ENCODE data around the gene SHOX.

The SHOX gene

DNA sequence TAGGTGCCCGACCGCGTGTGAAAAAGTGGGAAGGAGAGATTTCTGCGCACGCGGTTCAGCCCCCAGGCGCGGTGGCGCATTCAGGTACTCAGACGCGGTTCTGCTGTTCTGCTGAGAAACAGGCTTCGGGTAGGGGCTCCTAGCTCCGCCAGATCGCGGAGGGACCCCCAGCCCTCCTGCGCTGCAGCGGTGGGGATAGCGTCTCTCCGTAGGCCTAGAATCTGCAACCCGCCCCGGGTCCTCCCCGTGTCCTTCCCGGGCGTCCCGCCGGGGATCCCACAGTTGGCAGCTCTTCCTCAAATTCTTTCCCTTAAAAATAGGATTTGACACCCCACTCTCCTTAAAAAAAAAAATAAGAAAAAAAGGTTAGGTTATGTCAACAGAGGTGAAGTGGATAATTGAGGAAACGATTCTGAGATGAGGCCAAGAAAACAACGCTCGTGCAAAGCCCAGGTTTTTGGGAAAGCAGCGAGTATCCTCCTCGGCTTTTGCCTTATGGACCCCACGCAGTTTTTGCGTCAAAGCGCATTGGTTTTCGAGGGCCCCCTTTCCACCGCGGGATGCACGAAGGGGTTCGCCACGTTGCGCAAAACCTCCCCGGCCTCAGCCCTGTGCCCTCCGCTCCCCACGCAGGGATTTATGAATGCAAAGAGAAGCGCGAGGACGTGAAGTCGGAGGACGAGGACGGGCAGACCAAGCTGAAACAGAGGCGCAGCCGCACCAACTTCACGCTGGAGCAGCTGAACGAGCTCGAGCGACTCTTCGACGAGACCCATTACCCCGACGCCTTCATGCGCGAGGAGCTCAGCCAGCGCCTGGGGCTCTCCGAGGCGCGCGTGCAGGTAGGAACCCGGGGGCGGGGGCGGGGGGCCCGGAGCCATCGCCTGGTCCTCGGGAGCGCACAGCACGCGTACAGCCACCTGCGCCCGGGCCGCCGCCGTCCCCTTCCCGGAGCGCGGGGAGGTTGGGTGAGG, 3.7 kb downstream of the SHOX start:
- intact Hi-C loops (cut with DNase I), result no loop called here

DNA sequence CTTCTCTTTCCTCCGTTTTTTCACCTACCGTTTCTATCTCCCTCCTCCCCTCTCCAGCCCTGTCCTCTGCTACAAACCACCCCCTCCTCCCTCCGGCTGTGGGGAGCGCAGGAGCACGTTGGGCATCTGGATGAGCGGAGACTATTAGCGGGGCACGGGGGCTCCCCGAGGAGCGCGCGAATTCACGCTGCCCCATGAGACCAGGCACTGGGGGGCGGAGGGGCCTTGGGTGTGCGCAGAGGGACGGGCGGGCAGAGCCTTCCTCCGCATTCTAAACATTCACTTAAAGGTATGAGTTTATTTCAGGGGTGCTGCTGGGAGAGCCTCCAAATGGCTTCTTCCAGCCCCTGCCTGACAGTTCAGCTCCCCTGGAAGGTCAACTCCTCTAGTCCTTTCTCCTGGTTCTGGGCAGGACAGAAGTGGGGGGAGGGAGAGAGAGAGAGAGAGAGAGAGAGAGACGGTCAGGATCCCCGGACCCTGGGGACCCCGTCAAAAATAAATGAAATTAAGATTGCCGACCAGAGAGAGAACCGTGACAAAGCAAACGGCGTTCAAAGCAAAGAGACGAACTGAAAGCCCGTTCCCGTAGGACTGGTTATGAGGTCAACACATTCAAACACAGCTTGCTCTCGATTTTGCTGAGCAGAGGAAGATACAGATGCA, 5.0 kb downstream of the SHOX start:
- intact Hi-C loops (cut with DNase I), result no loop called here
- peak in 4 of 42 donors; percentile 13 to 29 (median 17) for DNase-seq

More for the DNA sequence above, 3.7 kb downstream of the SHOX start:
- peak in 4 of 42 donors; percentile 10 to 30 (median 20) for DNase-seq

DNA sequence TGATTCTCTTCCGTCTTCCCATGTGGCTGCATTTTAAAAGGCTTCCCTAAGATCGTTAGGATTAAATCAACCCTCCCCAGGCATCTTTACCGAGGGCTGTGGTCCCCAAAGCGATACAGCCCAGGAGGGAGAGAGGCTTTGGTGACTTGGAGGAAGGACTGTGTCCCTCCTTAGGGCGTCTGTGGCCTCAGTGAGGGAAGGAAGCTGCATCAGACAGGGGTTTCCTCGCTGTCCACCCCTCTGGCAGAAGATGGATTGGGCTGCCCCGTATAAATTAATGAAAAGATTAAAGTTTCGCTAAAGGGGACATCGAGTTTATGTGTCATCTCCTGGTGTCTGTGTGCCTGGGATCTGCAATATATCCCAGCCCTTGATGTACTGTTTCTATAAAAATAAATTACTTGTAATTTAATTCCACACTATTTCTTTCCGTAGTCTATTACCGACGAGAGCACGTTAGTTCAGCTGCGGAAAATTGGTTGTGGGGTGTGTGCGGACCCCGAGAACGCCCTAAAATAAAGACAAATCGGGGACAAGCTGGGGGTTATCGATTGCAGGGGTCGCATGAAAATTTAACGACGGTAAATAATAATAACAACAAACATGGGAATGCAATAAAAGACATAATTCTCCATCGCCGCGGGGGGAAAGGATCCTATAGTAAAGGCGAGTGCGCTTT, 6.5 kb downstream of the SHOX start:
- intact Hi-C loops (cut with DNase I), result no loop called here
- peak in 2 of 42 donors; percentile 16 to 21 for DNase-seq

DNA sequence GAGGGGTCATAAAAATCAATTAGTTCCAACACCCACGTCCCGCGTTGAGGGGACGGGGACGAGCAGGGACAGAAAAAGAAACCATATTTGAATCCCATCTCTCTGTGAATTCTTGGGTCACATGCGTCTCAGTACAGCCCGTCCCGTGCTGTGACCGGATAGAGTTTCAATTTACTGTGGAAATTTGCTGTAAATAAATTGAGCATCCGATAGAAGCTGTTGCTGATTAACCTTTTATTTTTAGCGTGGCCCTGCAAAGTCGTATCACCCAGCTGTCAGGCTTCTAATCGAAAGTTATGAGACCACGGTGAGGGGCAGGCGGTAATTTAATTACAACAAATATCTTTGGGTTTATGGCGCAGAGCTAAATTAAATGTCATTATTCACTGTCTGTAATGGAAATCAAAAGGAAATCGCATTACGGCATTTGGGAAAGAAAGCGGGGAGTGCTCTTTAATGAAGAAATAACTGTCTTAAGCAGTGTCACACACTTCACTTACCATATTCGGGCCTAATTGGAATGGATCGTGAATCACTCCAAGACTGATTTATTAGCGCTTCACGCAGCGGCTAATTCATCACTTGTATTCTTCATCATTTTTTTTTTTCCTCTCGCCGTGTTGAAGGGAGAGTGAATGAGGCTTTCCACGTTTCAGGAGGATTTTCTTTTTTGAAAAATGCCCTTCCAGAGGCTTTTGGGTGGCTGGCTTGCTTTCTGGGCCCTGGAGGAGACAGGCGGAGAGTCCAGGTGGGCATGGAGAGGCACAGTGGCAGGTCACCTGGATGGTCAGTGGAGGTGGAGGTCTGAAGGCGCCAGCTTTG, 7.3 kb downstream of the SHOX start:
- intact Hi-C loops (cut with DNase I), result no loop called here
- peak in 2 of 42 donors; percentile 16 to 22 for DNase-seq

DNA sequence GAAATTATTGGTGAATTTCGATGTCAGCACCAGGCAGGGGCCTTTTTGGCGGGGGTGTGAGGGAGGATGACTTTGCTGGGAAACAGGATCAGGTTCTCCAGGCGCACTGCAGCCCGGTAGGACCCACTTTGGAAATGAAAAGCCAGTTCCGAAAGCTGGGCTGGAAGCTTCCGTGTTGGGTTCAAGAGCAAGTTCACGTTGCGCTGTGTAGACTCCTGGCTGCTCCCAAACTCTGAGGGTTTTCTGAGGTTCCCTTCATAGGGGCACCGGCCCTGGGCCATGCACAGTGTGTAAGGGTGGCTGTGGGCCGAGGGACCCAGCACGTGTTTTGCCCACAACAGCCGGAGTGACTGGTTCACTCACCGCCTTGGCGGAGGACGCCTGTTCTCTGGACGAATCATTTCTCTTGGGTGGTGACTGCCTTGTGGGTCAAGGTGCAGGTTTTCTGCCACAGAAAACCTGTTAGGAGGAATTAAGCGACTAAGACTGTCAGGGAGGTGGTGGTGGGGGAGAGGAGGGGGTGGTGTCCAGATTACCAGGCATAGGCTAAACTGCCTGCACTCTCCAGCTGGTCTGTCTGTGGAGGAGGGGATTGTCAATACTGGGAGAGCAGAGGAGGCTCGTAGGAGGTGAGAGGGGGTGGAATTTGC, 8.0 kb downstream of the SHOX start:
- peak in 3 of 42 donors; percentile 10 to 23 (median 14) for DNase-seq
- intact Hi-C loops (cut with DNase I), result no loop called here

DNA sequence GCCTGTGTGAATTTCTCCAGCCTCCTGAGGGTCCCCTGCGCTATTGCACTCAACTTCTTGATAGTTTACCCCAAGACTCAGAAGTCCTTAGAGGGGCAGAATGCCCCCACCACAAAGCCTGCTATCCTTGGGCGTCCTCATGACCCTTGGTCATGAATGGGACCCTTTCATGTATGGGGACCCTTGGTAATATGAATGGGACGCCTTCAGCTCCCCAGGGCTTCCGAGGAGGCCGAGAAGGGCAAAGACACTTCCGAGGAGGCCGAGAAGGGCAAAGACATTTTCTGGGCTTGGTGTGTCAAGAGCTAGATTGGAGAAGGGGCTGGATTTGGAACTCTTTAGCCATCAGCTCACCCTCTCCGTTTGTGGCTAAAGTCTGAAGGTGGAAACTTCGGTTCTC, 8.6 kb downstream of the SHOX start:
- intact Hi-C loops (cut with DNase I), result no loop called here
- peak in 1 of 42 donors; percentile 3 for DNase-seq

DNA sequence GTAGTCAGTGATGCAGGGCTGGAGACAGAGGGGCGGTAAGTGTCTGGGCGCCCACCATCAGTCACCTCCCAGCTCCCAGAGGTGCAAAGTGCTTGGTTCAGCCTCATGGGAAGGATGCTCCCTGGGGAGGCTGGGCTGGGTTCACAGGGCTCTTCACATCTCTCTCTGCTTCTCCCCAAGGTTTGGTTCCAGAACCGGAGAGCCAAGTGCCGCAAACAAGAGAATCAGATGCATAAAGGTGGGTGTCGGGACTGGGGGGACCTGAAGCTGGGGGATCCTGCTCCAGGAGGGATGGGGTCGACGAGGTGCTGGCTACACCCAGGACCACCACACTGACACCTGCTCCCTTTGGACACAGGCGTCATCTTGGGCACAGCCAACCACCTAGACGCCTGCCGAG, 10.1 kb downstream of the SHOX start:
- peak in 5 of 42 donors; percentile 2 to 31 (median 23) for DNase-seq
- intact Hi-C loops (cut with DNase I), result no loop called here

DNA sequence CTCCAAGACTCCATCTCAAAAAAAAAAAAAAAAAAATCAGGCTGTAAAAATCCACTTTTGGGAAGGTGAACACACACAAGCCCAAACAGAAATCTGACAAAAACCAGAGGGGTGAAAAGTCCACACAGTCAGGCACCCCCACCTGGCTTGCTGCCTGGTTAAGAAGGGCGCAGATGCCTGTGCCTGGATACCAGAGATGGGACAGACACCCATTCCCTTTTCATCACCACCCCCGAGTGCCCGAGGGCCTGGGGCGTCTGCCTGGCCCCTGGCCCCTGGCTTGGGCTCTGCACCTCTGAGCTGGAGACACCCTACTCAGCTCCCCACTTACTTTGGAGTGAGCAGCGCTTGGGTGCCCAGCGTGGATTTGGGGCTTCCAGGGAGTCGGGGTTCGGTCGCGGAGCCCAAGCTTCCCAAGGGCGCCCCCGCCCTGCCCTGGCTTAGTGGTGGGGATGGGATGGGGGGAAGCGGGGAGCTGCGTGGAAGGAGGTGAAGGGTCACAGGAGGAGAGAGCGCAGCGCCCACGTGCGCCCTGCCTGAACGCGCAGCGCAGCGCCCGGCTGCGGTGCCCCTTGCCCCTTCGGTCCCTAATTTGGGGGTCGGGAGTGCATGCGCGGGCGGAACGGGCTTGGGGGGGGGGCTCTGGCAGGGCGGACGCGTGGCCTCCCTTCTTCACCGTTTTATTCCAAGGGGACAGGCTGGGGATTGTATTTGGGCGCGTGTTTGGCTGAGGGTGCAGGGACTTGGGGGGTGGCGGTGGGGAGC, 11.3 kb downstream of the SHOX start:
- intact Hi-C loops (cut with DNase I), result no loop called here

DNA sequence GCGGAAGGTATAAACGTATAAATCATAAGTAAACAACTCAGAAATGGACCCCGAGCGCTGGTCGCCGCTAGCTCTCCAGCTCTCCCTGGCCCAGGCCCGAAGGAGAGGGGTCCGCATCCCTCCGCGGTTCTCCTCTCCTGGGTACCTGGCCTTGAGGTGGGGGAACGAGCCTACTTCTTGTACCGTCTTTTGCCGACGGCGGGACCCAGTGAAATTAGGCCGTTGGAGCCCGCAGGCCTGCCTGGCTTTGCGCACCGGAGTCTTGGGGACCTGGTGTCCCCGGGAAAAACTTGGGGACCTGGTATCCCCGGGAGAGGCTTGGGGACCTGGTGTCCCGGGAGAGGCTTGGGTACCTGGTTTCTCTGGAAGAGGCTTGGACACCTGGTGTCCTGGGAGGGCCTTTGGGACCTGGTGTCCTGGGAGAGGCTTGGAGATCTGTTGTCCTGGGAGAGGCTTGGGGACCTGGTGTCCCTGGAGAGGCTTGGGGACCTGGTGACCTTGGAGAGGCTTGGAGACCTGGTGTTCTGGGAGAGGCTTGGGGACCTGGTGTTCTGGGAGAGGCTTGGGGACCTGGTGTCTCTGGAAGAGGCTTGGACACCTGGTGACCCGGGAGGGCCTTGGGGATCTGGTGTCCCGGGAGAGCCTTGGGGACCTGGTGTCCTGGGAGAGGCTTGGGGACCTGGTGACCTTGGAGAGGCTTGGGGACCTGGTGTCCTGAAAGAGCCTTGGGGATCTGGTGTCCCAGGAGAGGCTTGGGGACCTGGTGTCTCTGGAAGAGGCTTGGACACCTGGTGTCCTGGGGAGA, 12.0 kb downstream of the SHOX start:
- intact Hi-C loops (cut with DNase I), result no loop called here
- DNase-seq, result peak in 5 of 42 donors; percentile 4 to 32 (median 19)

More for the DNA sequence above, 11.3 kb downstream of the SHOX start:
- DNase-seq, result peak in 4 of 42 donors; percentile 4 to 34 (median 22)

DNA sequence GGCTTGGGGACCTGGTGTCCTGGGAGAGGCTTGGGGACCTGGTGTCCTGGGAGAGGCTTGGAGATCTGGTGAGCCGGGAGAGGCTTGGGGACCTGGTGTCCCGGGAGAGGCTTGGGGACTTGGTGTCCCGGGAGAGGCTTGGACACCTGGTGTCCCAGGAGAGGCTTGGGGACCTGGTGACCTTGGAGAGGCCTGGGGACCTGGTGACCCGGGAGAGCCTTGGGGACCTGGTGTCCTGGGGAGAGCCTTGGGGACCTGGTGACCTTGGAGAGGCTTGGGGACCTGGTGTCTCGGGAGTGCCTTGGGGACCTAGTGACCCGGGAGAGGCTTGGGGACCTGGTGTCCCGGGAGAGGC, 12.6 kb downstream of the SHOX start:
- intact Hi-C loops (cut with DNase I), result no loop called here

DNA sequence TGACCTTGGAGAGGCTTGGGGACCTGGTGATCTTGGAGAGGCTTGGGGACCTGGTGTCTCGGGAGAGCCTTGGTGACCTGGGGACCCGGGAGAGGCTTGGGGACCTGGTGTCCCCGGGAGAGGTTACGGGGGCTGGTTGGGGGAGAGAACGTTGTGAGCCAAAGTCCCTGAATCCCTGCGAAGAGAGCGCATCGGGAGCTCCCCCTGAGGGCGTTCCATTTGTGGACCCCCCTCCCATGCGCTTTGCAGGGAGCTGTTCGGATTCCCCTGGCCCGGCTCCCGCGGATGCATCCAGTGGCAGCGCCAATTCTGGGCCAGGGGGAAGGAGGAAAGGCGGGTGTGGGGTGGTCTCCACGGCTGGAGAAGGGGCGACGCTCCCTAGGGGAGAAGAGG, 13.3 kb downstream of the SHOX start:
- intact Hi-C loops (cut with DNase I), result no loop called here
- DNase-seq, result peak in 2 of 42 donors; percentile 19 to 25

More for the DNA sequence above, 12.6 kb downstream of the SHOX start:
- peak in 1 of 42 donors; percentile 10 for DNase-seq

DNA sequence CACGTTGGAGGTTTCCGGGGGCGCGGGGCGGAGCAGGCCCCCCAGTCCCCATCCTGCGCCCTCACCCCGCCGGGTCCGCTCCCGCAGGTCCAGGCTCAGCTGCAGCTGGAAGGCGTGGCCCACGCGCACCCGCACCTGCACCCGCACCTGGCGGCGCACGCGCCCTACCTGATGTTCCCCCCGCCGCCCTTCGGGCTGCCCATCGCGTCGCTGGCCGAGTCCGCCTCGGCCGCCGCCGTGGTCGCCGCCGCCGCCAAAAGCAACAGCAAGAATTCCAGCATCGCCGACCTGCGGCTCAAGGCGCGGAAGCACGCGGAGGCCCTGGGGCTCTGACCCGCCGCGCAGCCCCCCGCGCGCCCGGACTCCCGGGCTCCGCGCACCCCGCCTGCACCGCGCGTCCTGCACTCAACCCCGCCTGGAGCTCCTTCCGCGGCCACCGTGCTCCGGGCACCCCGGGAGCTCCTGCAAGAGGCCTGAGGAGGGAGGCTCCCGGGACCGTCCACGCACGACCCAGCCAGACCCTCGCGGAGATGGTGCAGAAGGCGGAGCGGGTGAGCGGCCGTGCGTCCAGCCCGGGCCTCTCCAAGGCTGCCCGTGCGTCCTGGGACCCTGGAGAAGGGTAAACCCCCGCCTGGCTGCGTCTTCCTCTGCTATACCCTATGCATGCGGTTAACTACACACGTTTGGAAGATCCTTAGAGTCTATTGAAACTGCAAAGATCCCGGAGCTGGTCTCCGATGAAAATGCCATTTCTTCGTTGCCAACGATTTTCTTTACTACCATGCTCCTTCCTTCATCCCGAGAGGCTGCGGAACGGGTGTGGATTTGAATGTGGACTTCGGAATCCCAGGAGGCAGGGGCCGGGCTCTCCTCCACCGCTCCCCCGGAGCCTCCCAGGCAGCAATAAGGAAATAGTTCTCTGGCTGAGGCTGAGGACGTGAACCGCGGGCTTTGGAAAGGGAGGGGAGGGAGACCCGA, 14.0 kb downstream of the SHOX start:
- intact Hi-C loops (cut with DNase I), result no loop called here
- peak in 3 of 42 donors; percentile 10 to 30 (median 18) for DNase-seq

DNA sequence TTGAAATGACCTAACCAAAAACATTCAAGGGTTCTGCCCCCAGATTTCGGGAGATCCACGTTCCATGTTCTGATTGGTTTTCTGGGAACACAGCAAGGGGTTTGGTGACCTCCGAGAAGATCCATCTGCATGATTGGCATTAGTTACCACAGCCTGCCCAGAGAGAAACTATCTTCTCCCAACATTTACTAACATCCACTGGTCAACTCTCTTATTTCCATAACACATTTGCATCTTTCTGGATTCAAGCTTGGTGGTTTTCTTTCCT, 15.6 kb downstream of the SHOX start:
- no peak for DNase-seq
- intact Hi-C loops (cut with DNase I), result no loop called here

DNA sequence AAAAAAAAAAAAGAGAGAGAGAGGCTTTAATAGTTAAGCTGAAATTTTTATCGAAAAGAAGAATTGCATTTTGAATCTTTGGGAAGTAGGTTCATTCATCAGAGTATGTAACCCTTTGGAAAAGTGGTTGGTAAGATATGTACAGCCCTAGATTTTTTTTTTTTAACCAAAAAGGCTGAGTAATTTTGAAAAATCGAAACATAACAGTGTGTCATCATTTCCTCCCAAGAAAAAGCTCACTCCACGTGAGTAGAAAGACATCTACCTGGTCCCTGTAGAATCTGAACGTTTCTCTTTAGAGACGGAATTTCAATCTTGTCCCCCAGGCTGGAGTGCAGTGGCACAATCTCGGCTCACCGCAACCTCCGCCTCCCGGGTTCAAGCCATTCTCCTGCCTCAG, 16.2 kb downstream of the SHOX start:
- intact Hi-C loops (cut with DNase I), result no loop called here
- peak in 2 of 42 donors; percentile 2 to 3 for DNase-seq

DNA sequence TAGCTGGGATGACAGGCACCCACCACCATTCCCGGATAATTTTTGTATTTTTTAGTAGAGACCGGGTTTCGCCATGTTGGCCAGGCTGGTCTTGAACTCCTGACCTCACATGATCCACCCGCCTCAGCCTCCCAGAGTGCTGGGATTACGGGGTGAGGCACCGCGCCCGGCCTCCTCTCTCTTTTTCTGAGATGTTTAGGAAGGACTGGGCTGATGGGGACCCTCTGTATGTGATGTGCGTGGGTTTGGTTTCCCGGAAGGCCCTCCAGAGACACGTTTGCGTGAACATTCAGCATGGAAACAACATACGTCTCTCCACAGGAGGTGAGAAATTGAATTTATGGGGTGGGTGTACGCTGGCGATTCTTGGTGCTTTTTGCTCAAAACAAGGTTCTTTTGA, 18.6 kb downstream of the SHOX start:
- intact Hi-C loops (cut with DNase I), result no loop called here
- DNase-seq, result peak in 2 of 42 donors; percentile 5 to 8

DNA sequence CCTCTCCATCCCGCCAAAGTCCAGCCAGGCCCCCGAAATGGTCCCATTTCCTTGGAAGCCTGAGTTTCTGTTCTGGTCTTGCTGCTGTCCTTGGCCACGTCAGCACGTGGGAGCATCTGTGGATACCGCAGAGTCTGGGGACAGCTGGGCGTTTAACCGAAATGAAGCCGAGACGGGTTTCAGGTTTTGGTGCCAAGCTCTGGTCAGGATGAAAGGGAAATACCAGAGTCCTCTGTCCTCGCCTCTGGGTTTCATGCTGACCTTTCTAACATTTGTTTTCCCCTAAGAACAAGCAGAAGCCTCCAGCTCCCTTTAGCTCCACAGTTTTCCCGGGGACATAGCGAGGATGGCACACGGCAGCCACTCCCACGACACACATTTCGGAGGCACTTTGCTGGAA, 19.7 kb downstream of the SHOX start:
- intact Hi-C loops (cut with DNase I), result no loop called here
- DNase-seq, result peak in 2 of 42 donors; percentile 15 to 19

All from head of caudate nucleus (tissue), 42 donors.